Measurements from ENCODE around the gene CDH18.
"Not testable (repeated sequence)": the region's sequence is repeated elsewhere in the genome, so short reads cannot be mapped to it uniquely, and the experiment has no call there.

Gene CDH18

GRCh38 chr5:19855031-19855430 is 133.0 kb downstream of the CDH18 start:
- DNase-seq, result peak; percentile 63

- DNase-seq, result peak; percentile 95
Measured at GRCh38 chr5:19853616-19854240, 134.3 kb downstream of the CDH18 start.

GRCh38 chr5:19837536-19838174 is 150.3 kb downstream of the CDH18 start:
- peak; percentile 61 for DNase-seq

- no peak for DNase-seq
Measured at GRCh38 chr5:19835442-19835841, 152.6 kb downstream of the CDH18 start.

GRCh38 chr5:19812720-19813119 is 175.3 kb downstream of the CDH18 start:
- DNase-seq, result not testable (repeated sequence)

GRCh38 chr5:19806756-19807155 is 181.2 kb downstream of the CDH18 start:
- DNase-seq, result no peak

- no peak for DNase-seq
Measured at GRCh38 chr5:19802686-19803085, 185.3 kb downstream of the CDH18 start.

GRCh38 chr5:19795218-19795617 is 192.8 kb downstream of the CDH18 start:
- peak; percentile 42 for DNase-seq

GRCh38 chr5:19790829-19791466 is 197.1 kb downstream of the CDH18 start:
- DNase-seq, result no peak

GRCh38 chr5:19782566-19782965 is 205.4 kb downstream of the CDH18 start:
- no peak for DNase-seq

GRCh38 chr5:19777363-19777762 is 210.6 kb downstream of the CDH18 start:
- DNase-seq, result no peak

GRCh38 chr5:19776886-19777285 is 211.1 kb downstream of the CDH18 start:
- DNase-seq, result not testable (repeated sequence)

- peak; percentile 65 for DNase-seq
Measured at GRCh38 chr5:19771174-19771835, 216.7 kb downstream of the CDH18 start.

GRCh38 chr5:19770396-19770795 is 217.6 kb downstream of the CDH18 start:
- DNase-seq, result no peak

- DNase-seq, result no peak
Measured at GRCh38 chr5:19767987-19768386, 220.0 kb downstream of the CDH18 start.

GRCh38 chr5:19753579-19753978 is 234.4 kb downstream of the CDH18 start:
- no peak for DNase-seq

GRCh38 chr5:19751326-19751725 is 236.7 kb downstream of the CDH18 start:
- DNase-seq, result no peak

GRCh38 chr5:19745247-19745646 is 242.8 kb downstream of the CDH18 start:
- no peak for DNase-seq

GRCh38 chr5:19739671-19740070 is 248.3 kb downstream of the CDH18 start:
- DNase-seq, result peak; percentile 16

- no peak for DNase-seq
Measured at GRCh38 chr5:19734776-19735175, 253.2 kb downstream of the CDH18 start.

- DNase-seq, result peak; percentile 24
Measured at GRCh38 chr5:19733612-19734495, 254.1 kb downstream of the CDH18 start.

- no peak for DNase-seq
Measured at GRCh38 chr5:19728571-19728970, 259.4 kb downstream of the CDH18 start.

GRCh38 chr5:19719109-19719508 is 268.9 kb downstream of the CDH18 start:
- no peak for DNase-seq

All from EL (cell line).